Fibroblast of mammary gland (primary cell): Measurements from ENCODE around the gene DOCK1.

Experiments
- DNase-seq: peaks from one replicate; pipeline ENCODE4 v3.0.0-alpha.2; 2010; ENCODE audit warnings: low read depth
- H3K4me3 ChIP-seq: 2 replicates; pipeline ENCODE4 v1.5.1; 2011; ENCODE audit warnings: low read depth, mild to moderate bottlenecking, low read length, moderate library complexity; ENCODE audit not compliant: control insufficient read depth
- TF ChIP-seq, protein P1 (sequence below): conservative IDR thresholded peaks from 2 replicates; pipeline ENCODE4 v1.5.1; 2011; ENCODE audit warnings: low read depth, low read length, inconsistent platforms; ENCODE audit not compliant: control insufficient read depth, insufficient read depth

Gene DOCK1

GRCh38 chr10:127047878-127048238 is 142.6 kb downstream of the DOCK1 start:
- TF ChIP-seq, protein P1, sequence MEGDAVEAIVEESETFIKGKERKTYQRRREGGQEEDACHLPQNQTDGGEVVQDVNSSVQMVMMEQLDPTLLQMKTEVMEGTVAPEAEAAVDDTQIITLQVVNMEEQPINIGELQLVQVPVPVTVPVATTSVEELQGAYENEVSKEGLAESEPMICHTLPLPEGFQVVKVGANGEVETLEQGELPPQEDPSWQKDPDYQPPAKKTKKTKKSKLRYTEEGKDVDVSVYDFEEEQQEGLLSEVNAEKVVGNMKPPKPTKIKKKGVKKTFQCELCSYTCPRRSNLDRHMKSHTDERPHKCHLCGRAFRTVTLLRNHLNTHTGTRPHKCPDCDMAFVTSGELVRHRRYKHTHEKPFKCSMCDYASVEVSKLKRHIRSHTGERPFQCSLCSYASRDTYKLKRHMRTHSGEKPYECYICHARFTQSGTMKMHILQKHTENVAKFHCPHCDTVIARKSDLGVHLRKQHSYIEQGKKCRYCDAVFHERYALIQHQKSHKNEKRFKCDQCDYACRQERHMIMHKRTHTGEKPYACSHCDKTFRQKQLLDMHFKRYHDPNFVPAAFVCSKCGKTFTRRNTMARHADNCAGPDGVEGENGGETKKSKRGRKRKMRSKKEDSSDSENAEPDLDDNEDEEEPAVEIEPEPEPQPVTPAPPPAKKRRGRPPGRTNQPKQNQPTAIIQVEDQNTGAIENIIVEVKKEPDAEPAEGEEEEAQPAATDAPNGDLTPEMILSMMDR = no peak
- DNase-seq = no peak
- H3K4me3 ChIP-seq = no peak overlapping the region

DNA sequence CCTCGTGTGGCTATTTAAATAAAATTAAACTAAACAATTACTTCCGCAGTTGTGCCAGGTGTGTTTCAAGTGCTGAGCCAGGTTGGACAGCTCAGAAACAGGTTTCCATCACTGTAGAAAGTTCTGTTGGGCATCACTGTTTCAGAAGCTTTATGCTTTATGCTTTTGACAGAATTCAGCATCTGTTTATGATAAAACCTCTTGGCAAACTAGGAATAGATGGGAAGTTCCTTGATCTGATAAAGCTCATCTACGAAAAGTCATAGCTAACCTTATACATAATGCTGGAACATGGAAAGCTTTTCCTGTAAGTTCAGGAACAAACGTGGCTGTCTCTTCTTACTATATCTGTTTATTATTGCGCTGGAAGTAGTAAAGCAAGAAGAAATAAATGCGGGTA is 143.4 kb downstream of the DOCK1 start:
- TF ChIP-seq, protein P1 = no peak
- no peak overlapping the region for H3K4me3 ChIP-seq
- DNase-seq = no peak

- TF ChIP-seq, protein P1 = no peak
- DNase-seq = no peak
- H3K4me3 ChIP-seq = no peak overlapping the region
Measured at GRCh38 chr10:127052001-127052400, 146.8 kb downstream of the DOCK1 start.

DNA sequence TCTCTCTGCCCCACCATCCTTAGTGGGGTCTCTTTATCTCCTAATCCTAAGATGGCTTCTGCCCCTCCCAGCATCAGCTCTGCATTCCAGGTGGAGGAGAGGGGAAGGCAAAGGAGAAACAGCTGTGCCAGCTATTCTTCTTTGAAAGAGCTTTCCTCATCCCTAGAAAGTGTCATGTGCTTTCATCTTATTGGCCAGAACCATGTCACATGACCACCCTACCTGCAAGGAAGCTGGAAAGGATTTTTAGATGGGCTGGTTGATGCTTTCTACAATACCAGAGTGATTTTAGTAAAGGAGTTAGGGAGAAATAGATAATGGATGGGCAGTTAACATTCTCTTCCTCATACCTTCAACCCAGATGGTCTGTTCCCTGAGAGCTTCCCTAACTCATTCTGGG is 150.0 kb downstream of the DOCK1 start:
- H3K4me3 ChIP-seq = no peak overlapping the region
- DNase-seq = no peak
- TF ChIP-seq, protein P1 = no peak

DNA sequence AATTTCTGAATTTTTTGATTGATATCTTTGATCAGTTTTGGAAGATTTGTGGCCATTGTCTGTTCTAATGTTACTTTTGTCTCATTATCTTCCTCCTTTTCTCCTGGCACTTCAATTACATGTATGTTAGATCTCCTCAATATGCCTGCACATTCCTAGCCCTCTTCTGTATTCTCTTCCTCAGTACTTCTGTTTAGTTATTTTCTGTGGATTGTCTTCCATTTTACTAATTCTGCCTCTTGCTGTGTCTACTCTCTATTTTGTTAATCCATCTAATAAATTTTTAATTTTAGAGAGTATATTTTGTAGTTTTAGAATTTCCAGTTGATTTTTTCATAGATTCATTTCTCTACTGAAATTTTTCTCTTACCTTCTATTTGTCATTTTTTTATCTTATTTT is 154.1 kb downstream of the DOCK1 start:
- H3K4me3 ChIP-seq = no peak overlapping the region
- no peak for DNase-seq
- TF ChIP-seq, protein P1 = no peak

DNA sequence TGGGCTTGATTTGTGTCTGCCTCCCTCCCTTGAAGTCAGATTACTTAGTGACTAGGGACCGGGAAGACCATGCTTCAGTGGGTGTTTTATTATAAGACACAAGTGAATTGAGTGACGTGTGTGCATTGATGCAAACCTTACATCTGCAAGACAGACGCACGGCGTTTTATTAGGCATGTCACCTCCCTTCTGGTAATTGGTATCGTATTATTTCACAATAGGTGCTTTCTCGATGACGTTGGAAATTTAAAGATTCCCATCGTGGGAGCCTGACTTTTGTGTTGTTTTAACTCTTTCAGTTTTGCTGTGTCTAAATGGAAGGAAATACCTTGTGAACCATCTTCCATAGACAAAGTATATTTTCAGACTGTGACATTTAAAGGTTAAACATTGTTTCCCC is 158.5 kb downstream of the DOCK1 start:
- no peak overlapping the region for H3K4me3 ChIP-seq
- DNase-seq = no peak
- TF ChIP-seq, protein P1 = no peak

DNA sequence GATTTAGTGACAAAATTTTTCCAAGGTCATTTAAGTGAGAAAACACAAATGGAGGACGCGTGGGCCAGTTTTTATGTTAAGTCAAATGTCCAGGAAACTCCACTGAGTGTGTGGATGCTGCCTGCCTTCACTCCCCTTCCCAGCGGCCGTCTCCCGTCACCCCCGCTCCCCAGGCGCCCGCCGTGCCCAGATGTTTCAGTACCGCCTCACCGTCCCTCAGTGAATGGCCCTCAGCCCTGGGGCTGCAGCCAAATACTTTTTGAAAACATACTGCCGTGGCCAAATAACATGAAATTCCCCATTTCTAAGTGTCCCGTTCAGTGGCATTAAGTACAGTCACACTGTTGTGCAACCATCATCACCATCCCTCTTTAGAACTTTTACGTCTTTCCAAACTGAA is 159.2 kb downstream of the DOCK1 start:
- DNase-seq = no peak
- TF ChIP-seq, protein P1 = no peak
- H3K4me3 ChIP-seq = no peak overlapping the region
